Uterus (tissue), 2 donors: ENCODE data around the gene SHISA6.

Source experiments
- POLR2A ChIP-seq, 2 donors: fragments of 450-650 bp; IDR thresholded peaks; one replicate each; pipeline ENCODE4 v1.6.1; 2016; ENCODE audit warnings: antibody characterized with exemption in 2 of 2, mild to moderate bottlenecking in 1 of 2, moderate library complexity in 1 of 2
- TF ChIP-seq, protein P1 (sequence below), 4 experiments: fragments of 200-600 bp in 2 of 4; fragments of 450-650 bp in 2 of 4; sonication (generic) in 2 of 4; IDR thresholded peaks; one replicate each; pipeline ENCODE4 v1.5.1; 2016 to 2019; ENCODE audit warnings: antibody characterized with exemption in 4 of 4, mild to moderate bottlenecking in 2 of 4, moderate library complexity in 1 of 4

DNA sequence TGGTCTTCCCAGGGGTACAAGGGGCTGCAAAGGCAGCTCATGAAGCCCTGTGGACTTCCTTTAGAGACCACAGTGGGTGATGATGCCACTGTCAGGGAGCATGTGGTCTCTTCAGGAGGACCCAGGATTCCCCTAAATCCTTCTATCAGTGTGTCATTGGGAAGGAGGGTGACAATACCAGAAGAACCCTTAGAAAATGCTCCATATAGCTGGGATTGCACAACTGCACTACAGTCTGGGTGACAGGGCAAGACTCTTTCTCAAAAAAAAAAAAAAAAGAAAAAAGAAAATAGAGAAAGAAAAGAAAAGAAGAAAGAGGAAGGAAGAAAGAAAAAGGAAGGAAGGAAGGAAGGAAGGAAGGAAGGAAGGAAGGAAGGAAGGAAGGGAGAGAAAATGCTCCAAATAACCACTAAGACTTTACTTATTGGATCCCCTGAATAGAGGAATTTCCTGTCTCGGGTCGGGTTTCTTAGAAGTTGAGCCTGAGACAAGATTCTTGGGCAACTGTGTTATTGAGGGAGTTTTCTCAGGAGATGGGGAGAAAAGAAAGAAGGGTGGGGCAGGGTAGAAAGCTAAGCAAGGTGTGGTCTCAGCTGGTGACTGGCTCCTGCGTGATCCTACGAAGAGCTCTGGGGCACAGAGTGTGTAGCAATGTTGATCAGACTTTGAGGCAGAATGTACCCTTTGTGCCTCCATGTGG is 274.1 kb downstream of the SHISA6 start:
- TF ChIP-seq POLR2A (IDR thresholded peaks at IDR 0.05) = no peak
- TF ChIP-seq, protein P1, sequence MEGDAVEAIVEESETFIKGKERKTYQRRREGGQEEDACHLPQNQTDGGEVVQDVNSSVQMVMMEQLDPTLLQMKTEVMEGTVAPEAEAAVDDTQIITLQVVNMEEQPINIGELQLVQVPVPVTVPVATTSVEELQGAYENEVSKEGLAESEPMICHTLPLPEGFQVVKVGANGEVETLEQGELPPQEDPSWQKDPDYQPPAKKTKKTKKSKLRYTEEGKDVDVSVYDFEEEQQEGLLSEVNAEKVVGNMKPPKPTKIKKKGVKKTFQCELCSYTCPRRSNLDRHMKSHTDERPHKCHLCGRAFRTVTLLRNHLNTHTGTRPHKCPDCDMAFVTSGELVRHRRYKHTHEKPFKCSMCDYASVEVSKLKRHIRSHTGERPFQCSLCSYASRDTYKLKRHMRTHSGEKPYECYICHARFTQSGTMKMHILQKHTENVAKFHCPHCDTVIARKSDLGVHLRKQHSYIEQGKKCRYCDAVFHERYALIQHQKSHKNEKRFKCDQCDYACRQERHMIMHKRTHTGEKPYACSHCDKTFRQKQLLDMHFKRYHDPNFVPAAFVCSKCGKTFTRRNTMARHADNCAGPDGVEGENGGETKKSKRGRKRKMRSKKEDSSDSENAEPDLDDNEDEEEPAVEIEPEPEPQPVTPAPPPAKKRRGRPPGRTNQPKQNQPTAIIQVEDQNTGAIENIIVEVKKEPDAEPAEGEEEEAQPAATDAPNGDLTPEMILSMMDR (IDR thresholded peaks at IDR 0.05) = no peak
